ENCODE measurements around the gene PGLYRP3.

The PGLYRP3 gene

DNA sequence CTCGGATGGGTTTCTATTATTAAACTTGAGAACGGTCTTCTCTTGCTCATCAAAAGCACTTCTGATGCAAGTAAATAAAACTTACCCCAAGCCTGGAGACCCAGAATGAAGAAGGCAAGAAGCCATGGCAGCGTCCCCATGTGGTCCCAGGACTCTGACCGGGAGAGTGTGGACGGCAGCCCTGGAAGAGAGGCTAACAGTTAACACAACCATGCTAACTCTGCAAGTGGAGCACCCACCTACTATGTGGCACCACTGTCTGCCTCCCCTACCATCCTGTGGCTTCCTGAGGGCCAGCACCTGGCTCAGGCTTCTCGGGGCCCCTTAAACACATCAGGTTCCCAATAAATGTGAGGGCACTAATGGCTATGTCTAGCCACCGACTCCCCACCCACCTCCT is 2.2 kb downstream of the PGLYRP3 start:
- DNase-seq, result no peak

DNA sequence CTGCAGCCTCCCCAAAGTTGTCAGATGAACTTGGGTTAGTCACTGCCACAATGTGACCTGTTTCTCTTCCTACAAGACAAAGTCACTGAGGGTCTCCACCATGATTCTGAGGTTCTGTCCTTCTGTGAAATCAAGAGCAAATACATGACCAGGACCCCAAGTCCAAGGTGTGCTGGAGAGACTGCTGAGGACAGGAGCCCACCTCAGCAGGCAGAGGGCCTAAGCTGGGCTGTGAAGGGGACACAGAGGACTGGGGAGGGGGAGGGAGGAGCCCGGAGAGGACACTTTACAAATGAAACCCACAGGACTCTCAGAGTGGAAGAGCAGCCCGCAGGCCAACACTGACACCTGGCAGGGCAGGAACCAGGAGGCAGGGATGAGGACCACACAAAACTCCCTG is 3.3 kb downstream of the PGLYRP3 start:
- DNase-seq, result no peak

DNA sequence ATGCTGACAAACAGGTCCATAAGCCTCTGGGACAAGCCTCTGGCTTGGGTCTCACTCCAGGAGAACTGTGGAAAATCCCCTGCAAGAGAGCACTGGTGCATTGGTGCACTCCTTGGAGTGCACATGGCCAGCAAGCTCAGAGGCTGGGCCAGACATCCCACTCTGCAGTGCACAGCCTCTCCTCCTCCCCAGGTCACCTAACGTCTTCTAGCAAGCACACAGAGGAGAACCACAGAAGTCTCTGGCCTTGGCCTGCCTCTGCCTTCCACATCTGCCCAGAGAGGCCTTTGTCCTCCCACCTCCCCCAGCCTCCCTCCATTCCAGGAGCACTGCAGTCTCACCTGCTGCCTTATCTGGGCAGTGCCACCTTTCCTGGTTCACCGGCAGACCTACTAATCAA is 4.2 kb downstream of the PGLYRP3 start:
- no peak for DNase-seq

DNA sequence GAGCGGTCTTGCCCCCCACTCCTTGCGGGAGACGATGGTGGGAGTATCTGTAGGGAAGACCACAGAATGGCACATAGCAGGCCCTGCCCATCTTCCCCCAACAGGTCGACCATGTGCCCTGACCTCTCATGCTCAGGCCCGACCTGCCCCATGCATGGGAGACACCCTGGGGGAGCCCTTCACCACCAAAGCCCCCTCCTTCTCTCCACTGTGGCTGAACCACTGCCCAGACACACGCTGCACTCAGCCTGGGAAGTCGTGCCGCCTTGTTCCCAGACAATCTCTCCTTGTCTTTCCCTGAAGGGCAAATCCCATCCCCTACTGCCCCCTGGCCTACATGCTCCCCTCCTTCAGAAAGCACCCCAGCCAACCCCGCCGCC is 5.5 kb downstream of the PGLYRP3 start:
- DNase-seq, result no peak

DNA sequence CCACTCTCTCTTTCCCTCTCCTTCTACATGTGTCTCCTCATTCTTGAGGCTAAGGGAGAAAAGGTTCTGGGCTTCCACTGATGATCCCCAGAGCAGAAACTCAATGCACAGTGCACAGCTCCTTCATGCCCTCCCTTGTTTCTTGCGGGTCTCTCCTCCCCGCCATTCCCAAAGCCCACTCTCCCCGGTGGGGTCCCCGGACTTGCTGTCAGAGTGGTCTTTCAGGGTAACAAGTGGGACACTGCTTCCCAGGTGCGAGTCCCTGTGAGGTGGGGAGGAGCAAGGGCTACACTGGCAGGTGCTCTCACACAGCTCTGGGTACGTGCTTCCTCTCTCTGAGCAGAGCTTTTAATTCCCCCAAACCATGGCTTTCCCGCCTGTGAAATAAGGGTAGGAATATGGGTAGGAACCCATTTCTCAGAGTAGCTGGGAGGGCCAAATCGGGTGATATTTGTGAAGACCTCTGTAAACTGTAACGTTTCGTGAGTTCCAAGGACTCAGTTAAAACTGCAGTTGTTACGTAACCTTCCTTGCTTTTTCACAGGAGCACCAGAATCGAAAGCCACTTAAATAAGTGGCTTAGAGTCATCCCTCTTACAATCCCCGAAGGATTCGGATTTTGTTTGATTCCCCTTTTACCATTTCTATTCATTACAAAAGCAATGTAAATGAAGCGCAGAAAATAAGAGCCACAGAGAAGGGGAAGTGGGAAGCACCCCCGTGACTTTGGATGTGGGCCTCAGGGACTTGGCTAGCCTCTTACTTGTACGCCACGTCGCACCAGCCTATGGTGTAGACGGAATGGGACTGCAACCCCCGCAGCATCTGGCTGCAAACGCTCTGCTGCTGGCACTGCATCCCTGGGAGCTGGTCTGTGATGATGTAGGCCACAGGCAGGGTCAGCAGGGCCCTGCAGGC is 6.2 kb downstream of the PGLYRP3 start:
- DNase-seq, result no peak

DNA sequence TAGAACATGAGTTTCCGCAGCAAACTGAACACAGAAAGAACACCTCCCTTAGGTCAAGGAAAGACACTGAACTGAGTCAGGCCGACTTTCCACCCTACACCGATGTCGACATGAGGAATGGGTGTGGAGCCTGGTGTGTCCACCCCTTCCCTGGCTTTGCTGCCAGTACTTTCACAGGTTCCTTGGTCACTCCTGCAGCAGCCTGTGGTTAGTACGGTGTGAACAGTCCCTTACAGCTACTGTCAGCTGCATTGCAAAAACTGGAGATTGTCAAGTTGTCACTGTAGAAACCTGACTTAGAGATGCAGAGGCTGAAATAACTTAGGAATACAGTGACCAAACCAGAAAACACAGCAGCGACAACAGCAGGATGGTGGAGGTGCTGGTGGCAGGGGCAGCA is 7.1 kb downstream of the PGLYRP3 start:
- no peak for DNase-seq

DNA sequence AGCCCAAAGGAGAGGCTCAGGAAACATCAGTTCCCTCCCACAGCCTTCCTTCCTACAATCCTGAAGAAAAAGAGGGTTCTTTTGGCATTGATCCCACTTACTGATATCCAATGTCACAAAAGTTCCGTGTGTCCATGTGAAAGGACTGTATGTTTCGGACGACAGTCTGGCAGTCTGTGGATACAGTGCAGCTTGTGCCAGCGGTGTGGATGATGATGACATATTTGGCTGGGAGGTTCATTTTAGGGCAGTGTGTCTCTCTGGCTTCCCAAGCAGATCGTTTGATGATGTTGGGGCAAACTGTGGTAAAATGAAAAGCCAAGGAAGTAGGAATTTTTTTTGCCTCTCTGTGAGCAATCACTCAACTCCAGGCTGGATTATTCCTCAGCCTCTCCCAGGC is 10.4 kb downstream of the PGLYRP3 start:
- DNase-seq, result no peak

DNA sequence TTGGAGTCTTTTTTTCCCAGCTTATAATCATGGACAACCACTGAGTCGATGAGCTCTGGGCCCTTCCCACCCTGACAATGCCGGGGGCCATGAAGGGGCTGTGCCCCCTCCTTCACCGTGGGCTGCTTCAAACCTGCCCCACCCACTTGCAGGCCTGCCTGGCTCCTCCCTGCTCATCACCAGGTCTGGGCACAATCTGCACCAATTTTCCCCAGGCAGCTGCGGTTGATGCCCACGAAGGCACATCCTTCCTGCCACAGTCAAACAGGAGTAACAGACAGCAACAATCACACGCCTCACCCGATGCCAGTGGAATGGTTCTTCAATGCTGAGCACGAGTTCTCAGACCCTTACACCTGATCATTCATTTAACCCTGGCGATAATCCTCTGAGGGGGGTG is 18.9 kb downstream of the PGLYRP3 start:
- DNase-seq, result no peak

DNA sequence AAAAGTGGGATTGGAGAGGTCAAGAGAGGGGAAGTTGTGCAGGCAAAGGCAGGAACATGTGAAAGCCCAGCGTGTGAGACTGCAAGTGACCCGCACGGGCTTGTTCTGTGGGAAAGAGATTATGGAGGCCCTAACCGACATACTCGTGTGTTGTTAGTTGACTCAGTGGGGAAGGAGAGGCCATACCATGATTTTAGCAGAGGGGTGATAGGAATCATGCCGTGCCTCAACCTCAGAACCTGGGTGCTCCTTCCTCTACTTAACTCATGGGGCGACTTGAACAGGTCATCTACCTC is 19.3 kb downstream of the PGLYRP3 start:
- DNase-seq, result no peak

DNA sequence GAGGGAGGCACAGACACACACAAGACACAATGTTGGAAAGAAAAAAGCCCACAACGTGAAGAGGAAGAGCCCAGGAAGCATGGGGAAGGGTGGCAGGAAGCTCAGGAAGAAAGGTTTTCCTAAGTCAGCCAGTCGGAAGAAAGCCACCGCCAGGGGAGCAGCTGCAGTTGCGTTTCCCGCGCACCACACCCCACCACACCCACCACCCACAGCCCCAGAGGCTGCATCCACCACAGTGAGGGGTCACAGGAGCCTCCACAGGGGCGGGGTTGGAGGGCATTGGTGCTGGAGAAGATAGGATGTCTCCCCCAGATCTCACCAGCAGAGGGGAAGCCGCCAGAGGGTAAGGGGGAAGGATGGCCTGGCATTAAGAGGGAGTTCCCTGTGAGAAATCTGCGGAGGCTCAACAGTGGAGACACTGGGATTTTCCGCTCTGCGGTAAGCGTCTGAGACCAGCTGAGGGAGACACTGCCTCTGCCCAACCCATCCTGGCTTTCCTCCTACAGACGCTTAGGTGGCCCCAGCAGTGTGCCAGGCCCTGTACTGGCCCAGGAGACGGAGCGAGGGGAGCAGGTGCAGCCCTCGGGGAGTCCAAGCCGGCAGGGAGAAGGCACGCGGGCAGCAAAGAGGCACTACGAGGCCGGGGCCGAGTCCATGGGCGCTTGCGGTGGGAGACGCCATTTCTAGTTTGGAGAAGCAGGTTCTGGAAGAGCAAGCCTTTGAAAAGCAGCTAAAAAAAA is 19.8 kb downstream of the PGLYRP3 start:
- DNase-seq, result no peak

DNA sequence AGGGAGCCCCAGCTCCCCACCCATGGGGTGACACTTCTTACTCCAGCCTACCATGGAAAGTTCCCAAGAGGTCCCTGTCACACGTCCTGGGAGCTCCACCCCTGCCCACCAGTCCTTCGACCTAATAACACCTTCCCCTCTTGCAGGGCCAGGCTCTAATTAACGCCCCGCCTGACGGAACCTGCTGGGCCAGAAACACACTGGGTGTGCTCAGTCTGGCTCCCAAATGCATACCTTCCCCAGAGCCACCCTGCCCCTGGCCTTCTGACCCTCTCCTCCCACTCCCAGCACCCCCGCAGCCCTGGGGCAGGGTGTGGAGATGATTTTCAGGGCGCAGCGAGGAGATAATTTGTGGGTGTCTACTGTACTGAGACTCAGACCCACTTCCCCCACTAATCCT is 20.6 kb downstream of the PGLYRP3 start:
- no peak for DNase-seq

DNA sequence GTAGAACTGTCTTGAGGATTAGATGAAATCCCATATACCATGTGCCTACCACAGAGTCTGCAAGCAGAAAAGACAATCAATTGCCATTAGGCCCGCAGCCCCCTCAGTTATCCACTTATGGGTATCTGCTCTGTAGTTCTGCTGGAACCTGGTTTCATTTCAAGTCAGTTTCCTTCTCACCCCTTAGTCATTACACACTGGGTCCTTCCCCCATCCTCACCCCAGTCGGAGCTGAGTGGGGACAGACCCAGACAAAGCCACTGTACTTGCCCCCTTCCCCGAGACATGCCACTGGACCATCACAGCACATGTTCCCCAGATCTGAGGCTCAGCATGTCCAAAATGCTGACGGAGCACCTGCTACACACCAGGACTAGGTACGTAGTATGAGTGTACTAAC is 21.2 kb downstream of the PGLYRP3 start:
- DNase-seq, result no peak

DNA sequence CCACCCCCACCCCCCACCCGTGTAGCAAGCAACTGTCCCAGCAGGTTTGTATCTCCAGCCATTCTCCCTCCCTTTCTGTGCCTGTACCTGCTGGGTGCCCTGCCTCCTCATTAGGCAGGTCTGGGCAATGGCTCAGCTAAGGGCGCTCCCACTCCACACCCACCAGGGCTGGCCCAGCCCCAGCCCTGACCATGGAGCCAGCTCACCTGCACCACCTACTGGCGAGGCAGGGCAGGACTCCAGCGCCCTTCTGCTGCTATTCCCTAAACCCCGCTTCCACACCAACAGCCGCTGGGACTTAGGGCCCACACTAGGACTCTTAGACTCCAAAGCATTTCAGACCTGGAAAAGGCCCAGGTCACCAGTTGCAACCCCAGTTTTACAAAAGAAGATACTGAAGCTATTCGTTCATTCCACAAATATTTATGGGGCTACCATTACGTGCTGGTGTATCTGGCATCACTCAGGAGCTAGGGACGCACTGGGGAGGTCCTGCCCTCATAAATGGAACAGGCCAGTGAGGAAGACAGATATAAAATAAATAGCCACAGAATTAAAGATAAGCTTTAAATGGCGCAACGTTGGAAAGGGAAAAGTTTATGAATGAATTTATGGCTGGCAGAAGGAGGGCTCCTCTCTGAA is 24.0 kb downstream of the PGLYRP3 start:
- no peak for DNase-seq

DNA sequence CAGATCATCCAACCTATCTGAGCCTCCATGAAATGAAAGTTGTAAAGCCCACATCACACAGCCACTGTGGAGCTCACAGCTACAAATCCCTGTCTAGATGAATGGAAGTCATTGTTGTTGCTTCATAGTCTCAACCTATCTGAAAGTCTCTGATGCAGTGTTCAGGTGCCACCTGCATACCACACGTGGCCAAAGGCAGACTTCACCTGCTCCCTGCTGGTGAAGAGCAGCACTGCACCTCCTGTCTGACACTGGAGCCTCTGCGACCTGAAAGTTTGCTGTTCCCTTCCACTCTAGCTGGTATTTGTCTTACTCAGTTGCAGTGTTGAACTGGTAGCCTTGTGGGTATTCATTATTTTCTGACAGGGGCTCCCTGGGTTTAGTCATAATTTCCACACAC is 34.9 kb downstream of the PGLYRP3 start:
- no peak for DNase-seq

DNA sequence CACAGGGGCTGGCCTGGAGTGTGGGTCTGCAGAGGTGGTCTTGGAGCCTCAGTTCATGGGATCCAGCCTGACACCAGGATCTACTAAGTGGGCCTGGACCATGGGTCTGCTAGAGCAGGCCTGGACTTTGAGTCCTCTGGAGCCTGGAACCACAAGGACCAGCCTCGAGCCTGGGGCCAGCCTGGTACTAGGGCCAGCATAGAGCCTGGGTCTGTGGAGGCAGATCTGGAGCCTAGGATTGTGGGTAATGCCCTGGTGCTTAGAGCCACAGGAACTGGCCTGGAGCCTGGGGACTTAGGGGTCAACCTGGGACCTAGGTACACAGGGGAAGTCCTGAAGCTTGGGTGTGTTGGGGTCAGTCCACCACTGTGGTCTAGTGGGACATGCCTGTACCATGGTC is 40.6 kb downstream of the PGLYRP3 start:
- no peak for DNase-seq

DNA sequence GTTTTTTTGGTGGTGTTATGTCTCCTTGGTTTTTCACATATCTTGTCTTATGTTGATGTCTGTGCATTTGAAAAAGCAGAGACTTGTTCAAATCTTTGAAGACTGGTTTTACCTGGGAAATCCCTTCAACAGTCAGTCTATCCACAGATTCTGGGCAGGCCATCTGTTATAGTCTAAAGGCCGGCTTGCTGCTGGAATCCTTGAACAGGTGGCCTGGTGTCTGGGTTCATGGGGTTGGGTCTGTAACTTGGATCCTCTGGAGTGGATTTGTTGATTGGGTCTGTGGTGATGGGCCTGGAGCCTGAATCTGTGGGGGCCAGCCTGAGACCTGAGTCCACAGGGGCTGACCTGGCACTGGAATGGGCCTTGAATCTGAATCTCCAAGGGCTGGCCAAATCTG is 41.0 kb downstream of the PGLYRP3 start:
- no peak for DNase-seq

DNA sequence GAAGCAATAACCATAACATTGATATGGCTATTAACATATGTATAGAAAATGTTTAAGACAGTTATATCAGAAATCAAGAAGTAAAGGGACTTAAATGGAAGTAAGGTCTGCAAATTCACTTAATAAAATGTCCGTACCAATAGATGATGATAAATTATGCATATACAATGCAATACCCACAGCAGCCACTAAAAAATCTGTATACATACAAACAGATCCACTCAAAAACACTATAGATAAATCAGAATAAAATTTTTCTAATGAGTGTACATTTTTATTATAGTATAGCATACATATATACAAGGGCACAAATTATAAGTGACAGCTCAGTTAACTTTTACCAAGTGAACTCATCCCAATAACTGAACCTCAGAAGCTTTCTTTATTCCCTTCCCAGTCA is 47.3 kb downstream of the PGLYRP3 start:
- DNase-seq, result no peak

DNA sequence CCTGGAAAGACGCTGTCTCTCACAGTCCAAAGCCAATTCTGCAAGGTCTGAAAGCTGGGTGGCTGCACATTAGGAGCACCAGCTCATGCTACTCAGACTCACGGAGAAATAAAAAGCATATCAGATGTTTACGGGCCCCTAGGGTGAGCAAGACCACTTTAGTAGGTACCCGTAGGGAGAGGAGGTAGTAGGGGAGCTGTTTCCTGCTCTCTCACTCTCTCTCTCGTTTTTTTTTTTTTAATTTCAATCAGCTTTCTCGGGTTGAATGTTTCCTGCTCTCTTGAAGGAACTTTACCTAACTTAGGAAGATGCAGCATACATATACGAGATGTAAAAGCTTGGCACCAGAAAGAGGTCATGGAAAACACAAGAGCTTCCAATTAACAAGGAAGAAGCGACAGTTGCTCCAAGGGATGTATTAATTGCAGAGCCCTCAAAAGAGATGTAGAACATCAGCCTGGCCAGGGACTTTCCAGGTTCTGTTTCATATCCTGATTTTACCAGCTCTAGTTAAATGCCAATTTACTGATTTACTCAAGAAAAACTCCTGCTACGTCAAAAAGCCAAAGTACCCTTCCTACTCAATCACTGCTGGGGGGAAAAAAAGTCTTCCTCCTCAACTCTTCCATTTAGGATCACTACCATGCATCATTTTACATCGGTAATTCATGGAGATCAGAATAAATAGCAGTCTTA is 50.1 kb downstream of the PGLYRP3 start:
- no peak for DNase-seq

DNA sequence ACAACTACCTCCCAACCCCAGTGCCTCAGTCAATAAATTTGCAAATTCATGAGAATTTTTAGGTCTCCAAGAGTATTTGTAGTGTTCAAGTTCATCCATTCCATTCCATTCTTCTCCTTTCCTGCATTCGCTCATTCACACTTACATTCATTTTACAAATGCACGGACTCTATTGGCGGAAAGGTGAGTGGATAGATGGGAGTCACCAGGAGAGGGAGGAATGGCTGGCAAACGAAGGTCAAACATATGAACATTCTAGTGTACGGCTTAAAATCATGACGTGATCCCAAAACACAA is 50.7 kb downstream of the PGLYRP3 start:
- no peak for DNase-seq

DNA sequence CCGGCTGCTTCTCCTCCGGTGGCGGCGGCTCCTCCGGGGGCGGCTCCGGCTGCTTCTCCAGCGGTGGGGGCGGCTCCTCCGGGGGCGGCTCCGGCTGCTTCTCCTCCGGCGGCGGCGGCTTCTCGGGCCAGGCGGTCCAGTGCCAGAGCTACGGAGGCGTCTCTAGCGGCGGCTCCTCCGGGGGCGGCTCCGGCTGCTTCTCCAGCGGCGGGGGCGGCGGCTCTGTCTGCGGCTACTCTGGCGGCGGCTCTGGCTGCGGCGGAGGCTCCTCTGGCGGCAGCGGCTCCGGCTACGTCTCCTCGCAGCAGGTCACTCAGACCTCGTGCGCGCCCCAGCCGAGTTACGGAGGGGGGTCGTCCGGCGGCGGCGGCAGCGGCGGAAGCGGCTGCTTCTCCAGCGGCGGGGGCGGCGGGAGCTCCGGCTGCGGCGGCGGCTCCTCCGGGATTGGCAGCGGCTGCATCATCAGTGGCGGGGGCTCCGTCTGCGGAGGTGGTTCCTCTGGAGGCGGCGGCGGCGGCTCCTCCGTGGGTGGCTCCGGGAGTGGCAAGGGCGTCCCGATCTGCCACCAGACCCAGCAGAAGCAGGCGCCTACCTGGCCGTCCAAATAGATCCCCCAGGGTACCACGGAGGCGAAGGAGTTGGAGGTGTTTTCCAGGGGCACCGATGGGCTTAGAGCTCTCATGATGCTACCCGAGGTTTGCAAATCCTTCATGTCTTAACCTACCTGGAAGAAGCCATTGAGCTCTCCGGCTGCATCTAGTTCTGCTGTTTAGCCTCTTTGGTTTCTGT is 51.3 kb downstream of the PGLYRP3 start:
- peak; percentile 19 for DNase-seq

DNA sequence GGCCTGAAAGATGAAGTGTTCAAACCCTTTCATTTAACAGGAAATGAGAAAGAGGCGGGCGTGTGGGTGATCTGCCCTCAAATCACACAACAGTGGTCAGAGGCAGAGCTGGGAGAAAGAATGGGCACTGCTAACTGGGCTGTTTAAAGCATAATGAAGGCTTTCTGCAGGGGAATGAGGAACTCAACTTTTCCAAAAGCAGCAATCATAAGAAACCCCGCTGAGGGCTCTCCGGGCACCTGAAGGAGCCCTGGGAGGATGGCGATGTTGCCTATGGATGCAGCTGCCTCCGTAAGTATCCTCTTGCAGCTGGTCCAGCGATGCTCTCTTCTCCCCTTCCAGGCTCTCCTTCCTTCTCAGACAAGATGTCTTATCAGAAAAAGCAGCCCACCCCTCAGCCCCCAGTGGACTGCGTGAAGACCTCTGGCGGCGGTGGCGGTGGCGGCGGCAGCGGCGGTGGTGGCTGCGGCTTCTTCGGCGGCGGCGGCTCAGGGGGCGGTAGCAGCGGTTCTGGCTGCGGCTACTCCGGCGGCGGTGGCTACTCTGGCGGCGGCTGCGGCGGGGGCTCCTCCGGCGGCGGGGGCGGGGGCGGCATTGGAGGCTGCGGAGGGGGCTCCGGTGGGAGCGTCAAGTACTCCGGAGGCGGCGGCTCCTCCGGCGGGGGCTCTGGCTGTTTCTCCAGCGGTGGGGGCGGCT is 52.0 kb downstream of the PGLYRP3 start:
- no peak for DNase-seq

DNA sequence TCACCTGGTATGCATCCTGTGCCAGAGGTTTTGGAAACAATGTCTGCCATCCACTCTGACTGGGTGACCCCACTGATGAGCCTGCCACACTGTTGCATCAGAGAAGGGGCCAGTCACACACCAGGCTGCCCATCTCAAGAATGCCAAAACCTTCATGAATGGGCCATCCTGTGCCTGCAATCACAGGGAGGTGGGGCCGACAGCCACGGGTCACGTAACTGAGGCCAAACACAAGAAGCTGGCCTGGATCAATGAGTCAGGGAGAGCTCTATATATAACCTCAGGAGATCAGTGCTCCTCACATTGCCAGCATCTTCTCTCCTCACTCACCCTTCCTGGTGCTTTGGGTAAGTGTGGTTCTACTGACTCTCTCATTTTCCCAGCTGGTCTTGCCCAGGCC is 53.4 kb downstream of the PGLYRP3 start, which contains the start of gene LORICRIN:
TSS of gene LORICRIN (plus strand) at position 301 of the 400 bp plus-strand sequence. CDS start 1,263 bp downstream, outside the sequence.
- no peak for DNase-seq

All from fibroblast of skin of right biceps (primary cell).